HL-60 (cell line): ENCODE results near the gene SPOCK2.

Experiments
- DNase-seq, 2 experiments: peaks; one replicate each; pipeline ENCODE4 v3.0.0-alpha.2; 2010 to 2020; ENCODE audit warnings: low read depth in 1 of 2, low spot score in 1 of 2
- H3K27ac ChIP-seq: fragments of 250-450 bp; sonication (Bioruptor Pico); replicated peaks from 2 replicates; pipeline ENCODE4 v1.5.1; 2020; ENCODE audit warnings: mild to moderate bottlenecking, moderate library complexity
- H3K27me3 ChIP-seq: fragments of 250-450 bp; sonication (Bioruptor Pico); 2 replicates; pipeline ENCODE4 v1.5.1; 2021; ENCODE audit warnings: mild to moderate bottlenecking, moderate library complexity; ENCODE audit not compliant: insufficient read depth, poor library complexity, severe bottlenecking
- H3K4me3 ChIP-seq: replicated peaks from 2 replicates; pipeline ENCODE4 v1.5.1; 2011; ENCODE audit warnings: mild to moderate bottlenecking, control low read depth, low read length; ENCODE audit not compliant: insufficient read depth
- CTCF ChIP-seq: IDR thresholded peaks from one replicate; pipeline ENCODE4 v1.5.1; 2011; ENCODE audit warnings: low read length, control low read depth, inconsistent platforms; ENCODE audit not compliant: insufficient read depth
- GABPA ChIP-seq: IDR thresholded peaks from 2 replicates; pipeline ENCODE4 v1.6.1; 2012; ENCODE audit warnings: low read depth
- POLR2AphosphoS5 ChIP-seq: IDR thresholded peaks from 2 replicates; pipeline ENCODE4 v1.6.1; 2012; ENCODE audit warnings: low read depth
- REST ChIP-seq: IDR thresholded peaks from 2 replicates; pipeline ENCODE4 v1.6.1; 2012; ENCODE audit warnings: low read depth; ENCODE audit not compliant: insufficient replicate concordance
- SPI1 ChIP-seq: IDR thresholded peaks from 2 replicates; pipeline ENCODE4 v1.6.1; 2012; ENCODE audit warnings: low read depth, mild to moderate bottlenecking, borderline replicate concordance

Gene SPOCK2

GRCh38 chr10:72096115-72097000 lies 8.0 kb upstream of the SPOCK2 start:
- Histone ChIP-seq H3K27me3 (no peaks in the 10 kb centered on the region), H3K4me3 (no peak overlapping the region), H3K27ac (no peak overlapping the region)
- TF ChIP-seq GABPA (no peak), REST (no peak), CTCF (no peak), SPI1 (no peak)
- DNase-seq: no peak

- Histone ChIP-seq H3K27me3 (no peaks in the 10 kb centered on the region), H3K27ac (no peak overlapping the region), H3K4me3 (no peak overlapping the region)
- DNase-seq: no peak
- no peak for TF ChIP-seq POLR2AphosphoS5
- no peak for TF ChIP-seq CTCF
- TF ChIP-seq SPI1: no peak
- no peak for TF ChIP-seq GABPA
- no peak for TF ChIP-seq REST
These were observed 6.8 kb upstream of the SPOCK2 start for GRCh38 chr10:72095195-72095594.

- Histone ChIP-seq H3K4me3 (no peak overlapping the region), H3K27me3 (no peaks in the 10 kb centered on the region), H3K27ac (no peak overlapping the region)
- TF ChIP-seq GABPA (no peak), CTCF (no peak), POLR2AphosphoS5 (no peak), REST (no peak), SPI1 (no peak)
- DNase-seq: no peak
These were observed 6.2 kb upstream of the SPOCK2 start for GRCh38 chr10:72094574-72094973.
